MCF 10A (cell line): ENCODE measurements around the gene TRAPPC3. TPM values are rescaled to one million over a fixed set of nuclear protein-coding genes. Genes with fewer than 3 reads are reported as not detected.
A peak's percentile ranks its signal among the peaks of the same experiment; 100 is the strongest.

Source experiments
- BruUV-seq: library from RNA; stranded (reverse); fragments of 400-500 nt; replicated peaks from 2 replicates; lab custom pipeline; 2021; lab: Mats Ljungman, UMichigan
- CTCF ChIA-PET: fragments of 300-600 bp; sonication (Branson Sonifier 250); formaldehyde crosslinking; extraction: SDS; loops from one replicate; lab custom pipeline; 2021; ENCODE audit warnings: antibody characterized with exemption, inconsistent platforms; lab: Yijun Ruan, JAX
- POLR2A ChIA-PET: fragments of 300-600, 350-650 bp; sonication (Branson Sonifier 250); formaldehyde crosslinking; extraction: SDS; loops from one replicate; lab custom pipeline; 2020; ENCODE audit warnings: antibody characterized with exemption, inconsistent platforms; lab: Yijun Ruan, JAX
- DNase-seq: peaks from one replicate; pipeline ENCODE4 v3.0.0-alpha.2; 2018; ENCODE audit not compliant: unreplicated experiment
- H3K27ac Mint-ChIP-seq: one replicate; pipeline ENCODE4 v1.8.0; 2022; ENCODE audit warnings: mild to moderate bottlenecking, low read depth, mixed read lengths; ENCODE audit not compliant: unreplicated experiment
- H3K27me3 Mint-ChIP-seq: one replicate; pipeline ENCODE4 v1.8.0; 2022; ENCODE audit warnings: mixed read lengths; ENCODE audit not compliant: insufficient read depth, unreplicated experiment
- H3K36me3 Mint-ChIP-seq: one replicate; pipeline ENCODE4 v1.8.0; 2022; ENCODE audit warnings: mild to moderate bottlenecking, moderate library complexity, mixed read lengths; ENCODE audit not compliant: insufficient read depth, unreplicated experiment
- H3K4me1 Mint-ChIP-seq: one replicate; pipeline ENCODE4 v1.8.0; 2022; ENCODE audit warnings: mixed read lengths; ENCODE audit not compliant: insufficient read depth, unreplicated experiment
- H3K4me3 Mint-ChIP-seq: one replicate; pipeline ENCODE4 v1.8.0; 2022; ENCODE audit warnings: mild to moderate bottlenecking, moderate library complexity, mixed read lengths; ENCODE audit not compliant: unreplicated experiment
- H3K9me3 Mint-ChIP-seq: one replicate; pipeline ENCODE4 v1.8.0; 2022; ENCODE audit warnings: mixed read lengths; ENCODE audit not compliant: unreplicated experiment
- CTCF ChIP-seq: fragments of 200-600 bp; IDR thresholded peaks from one replicate; pipeline ENCODE4 v1.8.0; 2022; ENCODE audit warnings: antibody characterized with exemption, mild to moderate bottlenecking; ENCODE audit not compliant: unreplicated experiment
- intact Hi-C: fragments of 100-400 bp; cut with micrococcal nuclease; formaldehyde crosslinking; loops from 2 replicates; pipeline ENCODE4 v1.14.1; 2022
- total RNA-seq: library from RNA; stranded (reverse); gene quantifications from 2 replicates; pipeline ENCODE4 v1.2.3, GENCODE V29; 2022

Gene TRAPPC3
- total RNA-seq, 1 experiment from 2014 or later = 72.8 TPM

GRCh38 chr1:36135796-36136195 lies 13.5 kb downstream of the TRAPPC3 start:
- Mint-ChIP-seq H3K27me3 (no peaks in the 10 kb centered on the region), H3K9me3 (no peaks in the 10 kb centered on the region), H3K27ac (peak overlapping the region; percentile 79), H3K4me1 (peaks cover 21% of the 10 kb centered on the region), H3K36me3 (peaks cover 36% of the 10 kb centered on the region), H3K4me3 (no peak overlapping the region)
- no peak for DNase-seq
- ChIA-PET CTCF (interaction anchor here (0.5 to 1.9 kb wide), 5 partner anchors 22 to 40 kb away, joined by 3 to 5 read pairs (median 4); no protein-coding TSS in a partner anchor), POLR2A (interaction anchor here (0.6 to 2.3 kb wide), 5 partner anchors 10 to 138 kb away, joined by 3 to 9 read pairs (median 4); partner anchors contain the start of gene TRAPPC3)
- TF ChIP-seq CTCF = no peak
- intact Hi-C loops = loop anchor here (2.0 kb wide), 1 partner anchor 37 kb away; no protein-coding TSS in a partner anchor
- BruUV-seq = no TSS peak

- intact Hi-C loops = loop anchor here (2.0 kb wide), 1 partner anchor 36 kb away; no protein-coding TSS in a partner anchor
- no peaks in the 10 kb centered on the region for H3K9me3 Mint-ChIP-seq
- H3K27ac Mint-ChIP-seq = peak overlapping the region; percentile 79
- BruUV-seq = no TSS peak
- CTCF ChIA-PET = interaction anchor here (0.6 to 2.5 kb wide), 17 partner anchors 10 to 290 kb away, joined by 3 to 15 read pairs (median 5); partner anchors contain the start of gene TRAPPC3
- no peak for TF ChIP-seq CTCF
- no peak overlapping the region for H3K4me3 Mint-ChIP-seq
- peaks cover 36% of the 10 kb centered on the region for H3K36me3 Mint-ChIP-seq
- no peaks in the 10 kb centered on the region for H3K27me3 Mint-ChIP-seq
- no peak for DNase-seq
- peaks cover 21% of the 10 kb centered on the region for H3K4me1 Mint-ChIP-seq
- POLR2A ChIA-PET = interaction anchor here (0.6 to 2.3 kb wide), 5 partner anchors 10 to 138 kb away, joined by 3 to 9 read pairs (median 4); partner anchors contain the start of gene TRAPPC3
Measured at GRCh38 chr1:36135330-36135667, 14.0 kb downstream of the TRAPPC3 start.

GRCh38 chr1:36134505-36135329 lies 14.6 kb downstream of the TRAPPC3 start:
- DNase-seq = peak; percentile 57
- no TSS peak for BruUV-seq
- intact Hi-C loops = loop anchor here (2.0 kb wide), 1 partner anchor 36 kb away; no protein-coding TSS in a partner anchor
- Mint-ChIP-seq H3K27me3 (no peaks in the 10 kb centered on the region), H3K27ac (peak overlapping the region; percentile 79), H3K4me1 (peaks cover 21% of the 10 kb centered on the region), H3K4me3 (no peak overlapping the region), H3K36me3 (peaks cover 31% of the 10 kb centered on the region), H3K9me3 (no peaks in the 10 kb centered on the region)
- POLR2A ChIA-PET = interaction anchor here (1.2 to 2.3 kb wide), 3 partner anchors 11 to 16 kb away, joined by 3 to 9 read pairs (median 4); partner anchors contain the start of gene TRAPPC3
- peak; percentile 42 for TF ChIP-seq CTCF
- CTCF ChIA-PET = interaction anchor here (0.6 to 2.5 kb wide), 25 partner anchors 11 to 728 kb away, joined by 3 to 15 read pairs (median 4); partner anchors contain the start of gene TRAPPC3

- ChIA-PET POLR2A (interaction anchor here (0.8 to 2.3 kb wide), 3 partner anchors 15 to 253 kb away, joined by 3 to 9 read pairs (median 3); partner anchors contain the start of genes THRAP3 and TRAPPC3), CTCF (interaction anchor here (0.6 to 2.5 kb wide), 18 partner anchors 12 to 332 kb away, joined by 3 to 15 read pairs (median 4); partner anchors contain the start of gene TRAPPC3)
- Mint-ChIP-seq H3K4me1 (peaks cover 21% of the 10 kb centered on the region), H3K4me3 (no peak overlapping the region), H3K27ac (no peak overlapping the region), H3K9me3 (no peaks in the 10 kb centered on the region), H3K36me3 (peaks cover 27% of the 10 kb centered on the region), H3K27me3 (no peaks in the 10 kb centered on the region)
- DNase-seq = no peak
- TF ChIP-seq CTCF = no peak
- intact Hi-C loops = loop anchor here (2.0 kb wide), 1 partner anchor 35 kb away; no protein-coding TSS in a partner anchor
- no TSS peak for BruUV-seq
Measured at GRCh38 chr1:36134031-36134430, 15.3 kb downstream of the TRAPPC3 start.
